Measurements from ENCODE around the gene PAPLN.

Gene PAPLN

GRCh38 chr14:73249564-73250316, 12.4 kb downstream of the PAPLN start:
- Histone ChIP-seq H3K9me2 (replicated peaks; ENCODE audit: low read depth, low read length) (no peaks in the 10 kb centered on the region), H3K9ac (ENCODE audit: low read depth, low read length, poor library complexity, severe bottlenecking) (no peak overlapping the region), H4K20me1 (ENCODE audit: insufficient read depth, low read length, poor library complexity, severe bottlenecking) (no peaks in the 10 kb centered on the region), H3K27me3 (ENCODE audit: insufficient read depth, low read length, poor library complexity, severe bottlenecking) (no peaks in the 10 kb centered on the region), H3K4me3 (ENCODE audit: low read length, poor library complexity, severe bottlenecking) (no peak overlapping the region), H3K4me1 (ENCODE audit: insufficient read depth, low read length, poor library complexity, severe bottlenecking) (peaks cover 18% of the 10 kb centered on the region), H3F3A (ENCODE audit: low read depth) (no peaks in the 10 kb centered on the region), H3K36me3 (ENCODE audit: insufficient read depth, low read length) (no peaks in the 10 kb centered on the region), H3K4me2 (ENCODE audit: low read depth, low read length, poor library complexity, severe bottlenecking) (no peak overlapping the region), H3K9me3 (ENCODE audit: insufficient read depth, low read depth, low read length) (no peaks in the 10 kb centered on the region), H3K79me2 (ENCODE audit: insufficient read depth, low read length) (no peaks in the 10 kb centered on the region), H2AFZ (ENCODE audit: low read length) (no peak overlapping the region; the same call in 1 of the 2 replicates)
- TF ChIP-seq CTCF (conservative IDR thresholded peaks at IDR 0.05; ENCODE audit: low read length) (no peak), EZH2phosphoT487 (IDR thresholded peaks at IDR 0.05; ENCODE audit: borderline replicate concordance) (no peak)

- TF ChIP-seq EZH2phosphoT487 (IDR thresholded peaks at IDR 0.05; ENCODE audit: borderline replicate concordance) (no peak), CTCF (conservative IDR thresholded peaks at IDR 0.05; ENCODE audit: low read length) (no peak)
- H3K4me3 ChIP-seq (ENCODE audit: low read length, poor library complexity, severe bottlenecking) = no peak overlapping the region
- no peaks in the 10 kb centered on the region for H3K36me3 ChIP-seq (ENCODE audit: insufficient read depth, low read length)
- H3K27me3 ChIP-seq (ENCODE audit: insufficient read depth, low read length, poor library complexity, severe bottlenecking) = no peaks in the 10 kb centered on the region
- no peak overlapping the region for H3K4me2 ChIP-seq (ENCODE audit: low read depth, low read length, poor library complexity, severe bottlenecking)
- H3F3A ChIP-seq (ENCODE audit: low read depth) = no peaks in the 10 kb centered on the region
- no peaks in the 10 kb centered on the region for H3K79me2 ChIP-seq (ENCODE audit: insufficient read depth, low read length)
- no peak overlapping the region for H3K9ac ChIP-seq (ENCODE audit: low read depth, low read length, poor library complexity, severe bottlenecking)
- H3K9me3 ChIP-seq (ENCODE audit: insufficient read depth, low read depth, low read length) = no peaks in the 10 kb centered on the region
- H3K4me1 ChIP-seq (ENCODE audit: insufficient read depth, low read length, poor library complexity, severe bottlenecking) = peaks cover 17% of the 10 kb centered on the region
- no peak overlapping the region for H2AFZ ChIP-seq (ENCODE audit: low read length)
- no peaks in the 10 kb centered on the region for H4K20me1 ChIP-seq (ENCODE audit: insufficient read depth, low read length, poor library complexity, severe bottlenecking)
- H3K9me2 ChIP-seq (replicated peaks; ENCODE audit: low read depth, low read length) = no peaks in the 10 kb centered on the region
Measured at GRCh38 chr14:73250317-73250713, 13.0 kb downstream of the PAPLN start.

GRCh38 chr14:73250781-73251500, 13.6 kb downstream of the PAPLN start:
- no peak overlapping the region for H3K9ac ChIP-seq (ENCODE audit: low read depth, low read length, poor library complexity, severe bottlenecking)
- H3K9me2 ChIP-seq (replicated peaks; ENCODE audit: low read depth, low read length) = no peaks in the 10 kb centered on the region
- no peaks in the 10 kb centered on the region for H3F3A ChIP-seq (ENCODE audit: low read depth)
- peaks cover 13% of the 10 kb centered on the region for H3K4me1 ChIP-seq (ENCODE audit: insufficient read depth, low read length, poor library complexity, severe bottlenecking)
- H4K20me1 ChIP-seq (ENCODE audit: insufficient read depth, low read length, poor library complexity, severe bottlenecking) = no peaks in the 10 kb centered on the region
- TF ChIP-seq EZH2phosphoT487 (IDR thresholded peaks at IDR 0.05; ENCODE audit: borderline replicate concordance) = no peak
- TF ChIP-seq CTCF (conservative IDR thresholded peaks at IDR 0.05; ENCODE audit: low read length) = no peak
- H3K36me3 ChIP-seq (ENCODE audit: insufficient read depth, low read length) = no peaks in the 10 kb centered on the region
- no peaks in the 10 kb centered on the region for H3K9me3 ChIP-seq (ENCODE audit: insufficient read depth, low read depth, low read length)
- H3K27me3 ChIP-seq (ENCODE audit: insufficient read depth, low read length, poor library complexity, severe bottlenecking) = no peaks in the 10 kb centered on the region
- no peaks in the 10 kb centered on the region for H3K79me2 ChIP-seq (ENCODE audit: insufficient read depth, low read length)
- no peak overlapping the region for H2AFZ ChIP-seq (ENCODE audit: low read length)
- no peak overlapping the region for H3K4me2 ChIP-seq (ENCODE audit: low read depth, low read length, poor library complexity, severe bottlenecking)
- H3K4me3 ChIP-seq (ENCODE audit: low read length, poor library complexity, severe bottlenecking) = no peak overlapping the region
